ENCODE data around the gene POLR3H. TPM values are rescaled to one million over a fixed set of nuclear protein-coding genes. Genes with fewer than 3 reads are reported as not detected.

POLR3H gene
- total RNA-seq, 1 donor from 2014 or later, result 15.8 TPM

- Histone ChIP-seq H3K36me3 (no peaks in the 10 kb centered on the region), H3K4me3 (peak overlapping the region; percentile 11), H3K4me1 (peaks cover 78% of the 10 kb centered on the region), H3K27ac (replicated peaks) (peak overlapping the region; percentile 97), H3K9me3 (replicated peaks) (no peaks in the 10 kb centered on the region), H3K27me3 (ENCODE audit: low read depth) (peaks cover 15% of the 10 kb centered on the region)
- DNase-seq, result no peak
- intact Hi-C loops (cut with micrococcal nuclease), result no loop called here
- no peak for TF ChIP-seq CTCF (IDR thresholded peaks at IDR 0.05; ENCODE audit: borderline replicate concordance)
Observed at GRCh38 chr22:41564563-41564962, 20.3 kb upstream of the POLR3H start.

- intact Hi-C loops (cut with micrococcal nuclease), result no loop called here
- no peak for TF ChIP-seq CTCF (IDR thresholded peaks at IDR 0.05; ENCODE audit: borderline replicate concordance)
- no peaks in the 10 kb centered on the region for H3K9me3 ChIP-seq (replicated peaks)
- peaks cover 18% of the 10 kb centered on the region for H3K27me3 ChIP-seq (ENCODE audit: low read depth)
- H3K36me3 ChIP-seq, result no peaks in the 10 kb centered on the region
- H3K4me3 ChIP-seq, result peak overlapping the region; percentile 74
- DNase-seq, result no peak
- H3K27ac ChIP-seq (replicated peaks), result peak overlapping the region; percentile 97
- peaks cover 69% of the 10 kb centered on the region for H3K4me1 ChIP-seq
Observed at GRCh38 chr22:41563051-41563711, 18.9 kb upstream of the POLR3H start.

DNA sequence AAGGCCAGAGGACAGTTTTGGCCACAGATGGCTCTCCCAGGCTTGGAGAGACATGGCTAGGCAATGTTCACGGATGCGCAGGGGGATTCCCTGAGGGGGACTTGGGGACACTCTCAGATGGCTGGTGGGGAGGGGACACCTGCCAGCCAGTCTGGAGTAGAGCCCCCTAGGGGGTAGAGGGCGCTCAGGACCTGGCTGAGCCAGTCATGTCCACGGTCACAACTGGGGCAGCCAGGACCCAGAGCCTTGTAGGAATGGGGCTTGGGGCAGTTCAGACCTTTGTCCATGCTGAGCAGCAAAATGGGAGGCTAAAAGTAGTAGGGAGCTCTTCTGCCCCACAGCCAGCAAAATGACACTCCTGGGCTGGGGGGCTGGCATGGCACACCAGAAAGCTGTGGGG, 18.2 kb upstream of the POLR3H start:
- DNase-seq, result no peak
- Histone ChIP-seq H3K27ac (replicated peaks) (peak overlapping the region; percentile 97), H3K4me3 (peak overlapping the region; percentile 74), H3K36me3 (no peaks in the 10 kb centered on the region), H3K4me1 (peaks cover 69% of the 10 kb centered on the region), H3K9me3 (replicated peaks) (no peaks in the 10 kb centered on the region), H3K27me3 (ENCODE audit: low read depth) (peaks cover 18% of the 10 kb centered on the region)
- no peak for TF ChIP-seq CTCF (IDR thresholded peaks at IDR 0.05; ENCODE audit: borderline replicate concordance)
- intact Hi-C loops (cut with micrococcal nuclease), result no loop called here

DNA sequence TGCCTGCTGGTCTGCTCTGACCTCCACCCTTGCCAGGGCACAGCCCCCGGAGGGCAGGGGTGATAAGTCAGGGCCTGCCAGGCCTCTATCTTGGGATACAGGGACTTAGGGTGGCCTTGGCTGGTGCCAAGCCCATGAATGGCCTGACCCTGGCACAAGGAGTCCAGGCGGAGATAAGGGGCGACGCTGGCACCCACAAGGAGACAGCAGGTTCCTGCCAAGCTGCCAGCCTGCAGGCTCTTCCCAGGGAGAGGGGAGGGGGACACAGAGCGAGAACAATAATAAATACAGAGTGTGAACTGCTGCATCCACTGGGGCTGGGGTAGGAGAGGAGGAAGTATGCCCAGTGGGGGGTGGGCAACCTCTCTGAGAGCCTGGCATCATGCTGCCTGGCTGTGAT, 17.5 kb upstream of the POLR3H start:
- Histone ChIP-seq H3K9me3 (replicated peaks) (no peaks in the 10 kb centered on the region), H3K36me3 (no peaks in the 10 kb centered on the region), H3K4me1 (peaks cover 69% of the 10 kb centered on the region), H3K27ac (replicated peaks) (peak overlapping the region; percentile 97), H3K27me3 (ENCODE audit: low read depth) (peaks cover 18% of the 10 kb centered on the region), H3K4me3 (peak overlapping the region; percentile 74)
- peak; percentile 67 for DNase-seq
- no peak for TF ChIP-seq CTCF (IDR thresholded peaks at IDR 0.05; ENCODE audit: borderline replicate concordance)
- intact Hi-C loops (cut with micrococcal nuclease), result no loop called here

GRCh38 chr22:41561335-41561734, 17.1 kb upstream of the POLR3H start:
- intact Hi-C loops (cut with micrococcal nuclease), result no loop called here
- TF ChIP-seq CTCF (IDR thresholded peaks at IDR 0.05; ENCODE audit: borderline replicate concordance), result no peak
- peak overlapping the region; percentile 97 for H3K27ac ChIP-seq (replicated peaks)

More at GRCh38 chr22:41561335-41561734, 17.1 kb upstream of the POLR3H start:
- H3K4me1 ChIP-seq, result peaks cover 69% of the 10 kb centered on the region
- H3K4me3 ChIP-seq, result peak overlapping the region; percentile 74
- no peaks in the 10 kb centered on the region for H3K9me3 ChIP-seq (replicated peaks)
- H3K27me3 ChIP-seq (ENCODE audit: low read depth), result peaks cover 18% of the 10 kb centered on the region
- no peak for DNase-seq
- no peaks in the 10 kb centered on the region for H3K36me3 ChIP-seq

Data from left ventricle myocardium inferior (tissue), 1 donor.